ENCODE data around the gene CREBRF.
"Not testable (repeated sequence)": the region's sequence is repeated elsewhere in the genome, so short reads cannot be mapped to it uniquely, and the experiment has no call there.

CREBRF gene

GRCh38 chr5:173028811-173029327 lies 27.3 kb upstream of the CREBRF start:
- Histone ChIP-seq H3K27me3 (ENCODE audit: insufficient read depth, low read length, poor library complexity) (no peaks in the 10 kb centered on the region), H2AFZ (ENCODE audit: low read depth, low read length) (no peak overlapping the region), H3K79me2 (ENCODE audit: insufficient read depth, low read length) (peaks cover 75% of the 10 kb centered on the region), H3K9ac (ENCODE audit: low read depth, low read length) (no peak overlapping the region), H3K27ac (ENCODE audit: low read length) (no peak overlapping the region), H3K4me1 (ENCODE audit: insufficient read depth, low read length) (no peaks in the 10 kb centered on the region), H4K20me1 (ENCODE audit: insufficient read depth, low read length) (peaks cover 46% of the 10 kb centered on the region; the same call in 1 of the 2 replicates), H3K4me3 (ENCODE audit: low read depth in 1 of 2, low read length in 2 of 2) (no peak overlapping the region), H3K9me3 (ENCODE audit: insufficient read depth, low read length, severe bottlenecking) (no peaks in the 10 kb centered on the region), H3K36me3 (ENCODE audit: insufficient read depth, low read length) (peaks cover 20% of the 10 kb centered on the region), H3K4me2 (ENCODE audit: insufficient read depth, low read length) (no peak overlapping the region)
- DNase-seq = no peak
- no peak for ATAC-seq (ENCODE audit: insufficient read depth, low read depth)
- TF ChIP-seq EZH2 (IDR thresholded peaks at IDR 0.05; ENCODE audit: borderline replicate concordance, low read depth, low read length, severe bottlenecking) (no peak), CTCF (IDR thresholded peaks at IDR 0.05; ENCODE audit: borderline replicate concordance, extremely low read depth, low read length, poor library complexity, severe bottlenecking) (no peak)

GRCh38 chr5:173029499-173029921 lies 26.6 kb upstream of the CREBRF start:
- Histone ChIP-seq H3K9me3 (ENCODE audit: insufficient read depth, low read length, severe bottlenecking) (no peaks in the 10 kb centered on the region), H3K27me3 (ENCODE audit: insufficient read depth, low read length, poor library complexity) (no peaks in the 10 kb centered on the region), H3K79me2 (ENCODE audit: insufficient read depth, low read length) (peaks cover 71% of the 10 kb centered on the region), H3K4me3 (ENCODE audit: low read depth in 1 of 2, low read length in 2 of 2) (no peak overlapping the region), H3K4me2 (ENCODE audit: insufficient read depth, low read length) (no peak overlapping the region), H2AFZ (ENCODE audit: low read depth, low read length) (no peak overlapping the region), H3K27ac (ENCODE audit: low read length) (no peak overlapping the region), H3K4me1 (ENCODE audit: insufficient read depth, low read length) (no peaks in the 10 kb centered on the region), H4K20me1 (ENCODE audit: insufficient read depth, low read length) (peaks cover 46% of the 10 kb centered on the region; the same call in 1 of the 2 replicates), H3K9ac (ENCODE audit: low read depth, low read length) (no peak overlapping the region), H3K36me3 (ENCODE audit: insufficient read depth, low read length) (peaks cover 26% of the 10 kb centered on the region)
- DNase-seq (no peak), ATAC-seq (ENCODE audit: insufficient read depth, low read depth) (no peak)
- TF ChIP-seq CTCF (IDR thresholded peaks at IDR 0.05; ENCODE audit: borderline replicate concordance, extremely low read depth, low read length, poor library complexity, severe bottlenecking) (no peak), EZH2 (IDR thresholded peaks at IDR 0.05; ENCODE audit: borderline replicate concordance, low read depth, low read length, severe bottlenecking) (no peak)

- not testable (repeated sequence) for ATAC-seq (ENCODE audit: insufficient read depth, low read depth); H2AFZ ChIP-seq (ENCODE audit: low read depth, low read length); H3K4me1 ChIP-seq (ENCODE audit: insufficient read depth, low read length); H3K4me3 ChIP-seq (ENCODE audit: low read depth in 1 of 2, low read length in 2 of 2); H3K9ac ChIP-seq (ENCODE audit: low read depth, low read length); H3K4me2 ChIP-seq (ENCODE audit: insufficient read depth, low read length); H3K27me3 ChIP-seq (ENCODE audit: insufficient read depth, low read length, poor library complexity); DNase-seq; H3K9me3 ChIP-seq (ENCODE audit: insufficient read depth, low read length, severe bottlenecking); H3K27ac ChIP-seq (ENCODE audit: low read length)
- H3K36me3 ChIP-seq (ENCODE audit: insufficient read depth, low read length) = peaks cover 44% of the 10 kb centered on the region
- peaks cover 35% of the 10 kb centered on the region; the same call in 1 of the 2 replicates for H4K20me1 ChIP-seq (ENCODE audit: insufficient read depth, low read length)
- H3K79me2 ChIP-seq (ENCODE audit: insufficient read depth, low read length) = peaks cover 52% of the 10 kb centered on the region
Observed at GRCh38 chr5:173032096-173032495, 24.1 kb upstream of the CREBRF start.

- ATAC-seq (ENCODE audit: insufficient read depth, low read depth) = no peak
- H3K79me2 ChIP-seq (ENCODE audit: insufficient read depth, low read length) = peaks cover 49% of the 10 kb centered on the region
- no peak overlapping the region for H3K4me2 ChIP-seq (ENCODE audit: insufficient read depth, low read length)
- H3K9me3 ChIP-seq (ENCODE audit: insufficient read depth, low read length, severe bottlenecking) = no peaks in the 10 kb centered on the region
- H3K27ac ChIP-seq (ENCODE audit: low read length) = no peak overlapping the region
- no peak overlapping the region for H3K4me3 ChIP-seq (ENCODE audit: low read depth in 1 of 2, low read length in 2 of 2)
- H2AFZ ChIP-seq (ENCODE audit: low read depth, low read length) = no peak overlapping the region
- TF ChIP-seq EZH2 (IDR thresholded peaks at IDR 0.05; ENCODE audit: borderline replicate concordance, low read depth, low read length, severe bottlenecking) (no peak), CTCF (IDR thresholded peaks at IDR 0.05; ENCODE audit: borderline replicate concordance, extremely low read depth, low read length, poor library complexity, severe bottlenecking) (no peak)
- H3K27me3 ChIP-seq (ENCODE audit: insufficient read depth, low read length, poor library complexity) = no peaks in the 10 kb centered on the region
- peaks cover 44% of the 10 kb centered on the region for H3K36me3 ChIP-seq (ENCODE audit: insufficient read depth, low read length)
- no peak overlapping the region for H3K9ac ChIP-seq (ENCODE audit: low read depth, low read length)
- peaks cover 7% of the 10 kb centered on the region for H3K4me1 ChIP-seq (ENCODE audit: insufficient read depth, low read length)
- H4K20me1 ChIP-seq (ENCODE audit: insufficient read depth, low read length) = peaks cover 31% of the 10 kb centered on the region; the same call in 1 of the 2 replicates
- DNase-seq = no peak
Observed at GRCh38 chr5:173032730-173033129, 23.4 kb upstream of the CREBRF start.
